HEK293 (cell line): ENCODE results near the gene STAT3.
A peak's percentile ranks its signal among the peaks of the same experiment; 100 is the strongest.

Experiments
- GLI4 ChIP-seq: fragments of 450-650 bp; formaldehyde crosslinking; IDR thresholded peaks from 2 replicates; pipeline ENCODE4 v1.5.1; 2016; ENCODE audit warnings: missing biosample characterization, missing genetic modification characterization
- KLF9 ChIP-seq: fragments of 450-650 bp; formaldehyde crosslinking; IDR thresholded peaks from 2 replicates; pipeline ENCODE4 v1.5.1; 2016; ENCODE audit warnings: missing biosample characterization, missing genetic modification characterization, low read depth
- PRDM4 ChIP-seq: fragments of 450-650 bp; formaldehyde crosslinking; IDR thresholded peaks from 2 replicates; pipeline ENCODE4 v1.5.1; 2017; ENCODE audit warnings: missing biosample characterization, missing genetic modification characterization
- SP3 ChIP-seq: fragments of 450-650 bp; formaldehyde crosslinking; IDR thresholded peaks from 2 replicates; pipeline ENCODE4 v1.5.1; 2016; ENCODE audit warnings: missing biosample characterization, missing genetic modification characterization
- TRIM28 ChIP-seq: IDR thresholded peaks from 2 replicates; pipeline ENCODE4 v1.6.1; 2011; ENCODE audit warnings: low read length, control low read depth, borderline replicate concordance
- WT1 ChIP-seq: fragments of 450-650 bp; formaldehyde crosslinking; IDR thresholded peaks from 2 replicates; pipeline ENCODE4 v1.5.1; 2016; ENCODE audit warnings: missing biosample characterization, missing genetic modification characterization
- ZBTB8A ChIP-seq: fragments of 450-650 bp; formaldehyde crosslinking; IDR thresholded peaks from 2 replicates; pipeline ENCODE4 v1.5.1; 2016; ENCODE audit warnings: missing biosample characterization, missing genetic modification characterization
- ZFP3 ChIP-seq: fragments of 450-650 bp; formaldehyde crosslinking; IDR thresholded peaks from 2 replicates; pipeline ENCODE4 v1.5.1; 2016; ENCODE audit warnings: low read depth, missing biosample characterization, missing genetic modification characterization
- ZFP37 ChIP-seq: fragments of 450-650 bp; formaldehyde crosslinking; IDR thresholded peaks from 2 replicates; pipeline ENCODE4 v1.5.1; 2016; ENCODE audit warnings: missing biosample characterization, missing genetic modification characterization
- ZNF10 ChIP-seq: fragments of 450-650 bp; formaldehyde crosslinking; IDR thresholded peaks from 2 replicates; pipeline ENCODE4 v1.5.1; 2017; ENCODE audit warnings: missing biosample characterization, missing genetic modification characterization
- ZNF214 ChIP-seq: fragments of 450-650 bp; formaldehyde crosslinking; IDR thresholded peaks from 2 replicates; pipeline ENCODE4 v1.5.1; 2017; ENCODE audit warnings: missing biosample characterization, mild to moderate bottlenecking, missing genetic modification characterization, borderline replicate concordance
- ZNF266 ChIP-seq: fragments of 450-650 bp; formaldehyde crosslinking; IDR thresholded peaks from 2 replicates; pipeline ENCODE4 v1.5.1; 2016; ENCODE audit warnings: missing biosample characterization, missing genetic modification characterization, low read depth
- ZNF280C ChIP-seq: fragments of 450-650 bp; formaldehyde crosslinking; IDR thresholded peaks from 2 replicates; pipeline ENCODE4 v1.5.1; 2016; ENCODE audit warnings: missing biosample characterization, missing genetic modification characterization
- ZNF292 ChIP-seq: fragments of 450-650 bp; formaldehyde crosslinking; IDR thresholded peaks from 2 replicates; pipeline ENCODE4 v1.5.1; 2016; ENCODE audit warnings: low read depth, missing biosample characterization, missing genetic modification characterization, borderline replicate concordance
- ZNF362 ChIP-seq: fragments of 450-650 bp; formaldehyde crosslinking; IDR thresholded peaks from 2 replicates; pipeline ENCODE4 v1.5.1; 2016; ENCODE audit warnings: missing biosample characterization, missing genetic modification characterization
- ZNF416 ChIP-seq: fragments of 450-650 bp; formaldehyde crosslinking; IDR thresholded peaks from 2 replicates; pipeline ENCODE4 v1.5.1; 2016; ENCODE audit warnings: missing biosample characterization, missing genetic modification characterization
- ZNF426 ChIP-seq: fragments of 450-650 bp; formaldehyde crosslinking; IDR thresholded peaks from 2 replicates; pipeline ENCODE4 v1.5.1; 2017; ENCODE audit warnings: missing biosample characterization, missing genetic modification characterization, mild to moderate bottlenecking, inconsistent platforms, moderate library complexity
- ZNF530 ChIP-seq: fragments of 450-650 bp; formaldehyde crosslinking; IDR thresholded peaks from 2 replicates; pipeline ENCODE4 v1.5.1; 2016; ENCODE audit warnings: low read depth, missing biosample characterization, missing genetic modification characterization
- ZNF621 ChIP-seq: fragments of 450-650 bp; formaldehyde crosslinking; IDR thresholded peaks from 2 replicates; pipeline ENCODE4 v1.5.1; 2017; ENCODE audit warnings: missing biosample characterization, missing genetic modification characterization
- ZNF623 ChIP-seq: fragments of 450-650 bp; formaldehyde crosslinking; IDR thresholded peaks from 2 replicates; pipeline ENCODE4 v1.5.1; 2016; ENCODE audit warnings: missing biosample characterization, missing genetic modification characterization
- ZNF639 ChIP-seq: fragments of 450-650 bp; formaldehyde crosslinking; IDR thresholded peaks from 2 replicates; pipeline ENCODE4 v1.5.1; 2016; ENCODE audit warnings: missing biosample characterization, missing genetic modification characterization
- ZNF645 ChIP-seq: fragments of 450-650 bp; formaldehyde crosslinking; IDR thresholded peaks from 2 replicates; pipeline ENCODE4; 2016; ENCODE audit warnings: missing biosample characterization, missing genetic modification characterization
- ZNF704 ChIP-seq: fragments of 450-650 bp; formaldehyde crosslinking; IDR thresholded peaks from 2 replicates; pipeline ENCODE4 v1.5.1; 2016; ENCODE audit warnings: missing biosample characterization, missing genetic modification characterization
- ZSCAN16 ChIP-seq: fragments of 450-650 bp; formaldehyde crosslinking; IDR thresholded peaks from 2 replicates; pipeline ENCODE4 v1.5.1; 2016; ENCODE audit warnings: missing biosample characterization, missing genetic modification characterization
- TF ChIP-seq, protein P1 (sequence below): IDR thresholded peaks from 2 replicates; pipeline ENCODE4 v1.6.1; 2011; ENCODE audit warnings: mild to moderate bottlenecking, low read depth, low read length, borderline replicate concordance
- TF ChIP-seq, protein P2 (sequence below): fragments of 450-650 bp; formaldehyde crosslinking; IDR thresholded peaks from 2 replicates; pipeline ENCODE4 v1.5.1; 2016; ENCODE audit warnings: missing biosample characterization, missing genetic modification characterization

Gene STAT3

GRCh38 chr17:42422958-42423712, 34.9 kb upstream of the STAT3 start, which contains the start of gene CAVIN1 (continued):
- TF ChIP-seq ZFP37 (tag by site-specific recombination) (no peak), ZBTB8A (peak; percentile 13; the same call in 1 of the 2 replicates), TRIM28 (no peak), ZSCAN16 (tag by site-specific recombination) (no peak), ZNF645 (tag by site-specific recombination) (no peak), ZNF426 (tag by site-specific recombination) (no peak), ZNF416 (tag by site-specific recombination) (0 out of 2 replicates have a peak, but pooled peaks have one; percentile 52), ZNF623 (no peak; the same call in 1 of the 2 replicates), ZNF704 (tag by site-specific recombination) (no peak), SP3 (tag by site-specific recombination) (peak; percentile 94), ZNF362 (no peak), GLI4 (tag by site-specific recombination) (no peak), ZNF621 (tag by site-specific recombination) (no peak), ZNF266 (no peak), ZNF639 (tag by site-specific recombination) (0 out of 2 replicates have a peak, but pooled peaks have one; percentile 68), ZNF214 (tag by site-specific recombination) (no peak), PRDM4 (tag by site-specific recombination) (peak; percentile 15; the same call in 1 of the 2 replicates), WT1 (tag by site-specific recombination) (peak; percentile 71), ZNF530 (tag by site-specific recombination) (no peak), ZNF292 (no peak), ZNF280C (tag by site-specific recombination) (no peak), KLF9 (tag by site-specific recombination) (peak; percentile 60; the same call in 1 of the 2 replicates), ZFP3 (tag by site-specific recombination) (no peak), ZNF10 (tag by site-specific recombination) (no peak)
- TF ChIP-seq, protein P1, sequence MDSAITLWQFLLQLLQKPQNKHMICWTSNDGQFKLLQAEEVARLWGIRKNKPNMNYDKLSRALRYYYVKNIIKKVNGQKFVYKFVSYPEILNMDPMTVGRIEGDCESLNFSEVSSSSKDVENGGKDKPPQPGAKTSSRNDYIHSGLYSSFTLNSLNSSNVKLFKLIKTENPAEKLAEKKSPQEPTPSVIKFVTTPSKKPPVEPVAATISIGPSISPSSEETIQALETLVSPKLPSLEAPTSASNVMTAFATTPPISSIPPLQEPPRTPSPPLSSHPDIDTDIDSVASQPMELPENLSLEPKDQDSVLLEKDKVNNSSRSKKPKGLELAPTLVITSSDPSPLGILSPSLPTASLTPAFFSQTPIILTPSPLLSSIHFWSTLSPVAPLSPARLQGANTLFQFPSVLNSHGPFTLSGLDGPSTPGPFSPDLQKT = no peak
- TF ChIP-seq, protein P2, sequence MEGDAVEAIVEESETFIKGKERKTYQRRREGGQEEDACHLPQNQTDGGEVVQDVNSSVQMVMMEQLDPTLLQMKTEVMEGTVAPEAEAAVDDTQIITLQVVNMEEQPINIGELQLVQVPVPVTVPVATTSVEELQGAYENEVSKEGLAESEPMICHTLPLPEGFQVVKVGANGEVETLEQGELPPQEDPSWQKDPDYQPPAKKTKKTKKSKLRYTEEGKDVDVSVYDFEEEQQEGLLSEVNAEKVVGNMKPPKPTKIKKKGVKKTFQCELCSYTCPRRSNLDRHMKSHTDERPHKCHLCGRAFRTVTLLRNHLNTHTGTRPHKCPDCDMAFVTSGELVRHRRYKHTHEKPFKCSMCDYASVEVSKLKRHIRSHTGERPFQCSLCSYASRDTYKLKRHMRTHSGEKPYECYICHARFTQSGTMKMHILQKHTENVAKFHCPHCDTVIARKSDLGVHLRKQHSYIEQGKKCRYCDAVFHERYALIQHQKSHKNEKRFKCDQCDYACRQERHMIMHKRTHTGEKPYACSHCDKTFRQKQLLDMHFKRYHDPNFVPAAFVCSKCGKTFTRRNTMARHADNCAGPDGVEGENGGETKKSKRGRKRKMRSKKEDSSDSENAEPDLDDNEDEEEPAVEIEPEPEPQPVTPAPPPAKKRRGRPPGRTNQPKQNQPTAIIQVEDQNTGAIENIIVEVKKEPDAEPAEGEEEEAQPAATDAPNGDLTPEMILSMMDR (tag by site-specific recombination) = no peak
